NOMO-1 (cell line): Measurements from ENCODE around the gene TRIP13.
"Not testable (repeated sequence)": the region's sequence is repeated elsewhere in the genome, so short reads cannot be mapped to it uniquely, and the experiment has no call there.

Experiments used
- DNase-seq, 2 experiments: peaks; one replicate each; lab custom pipeline; 2025; ENCODE audit not compliant: unreplicated experiment in 2 of 2; lab: John Stamatoyannopoulos, UW

TRIP13 gene

GRCh38 chr5:916441-917293, 24.0 kb downstream of the TRIP13 start:
- no peak for DNase-seq

GRCh38 chr5:918717-919116, 26.0 kb downstream of the TRIP13 start:
- DNase-seq, result not testable (repeated sequence)

GRCh38 chr5:919356-920000, 26.8 kb downstream of the TRIP13 start:
- DNase-seq, result no peak

DNA sequence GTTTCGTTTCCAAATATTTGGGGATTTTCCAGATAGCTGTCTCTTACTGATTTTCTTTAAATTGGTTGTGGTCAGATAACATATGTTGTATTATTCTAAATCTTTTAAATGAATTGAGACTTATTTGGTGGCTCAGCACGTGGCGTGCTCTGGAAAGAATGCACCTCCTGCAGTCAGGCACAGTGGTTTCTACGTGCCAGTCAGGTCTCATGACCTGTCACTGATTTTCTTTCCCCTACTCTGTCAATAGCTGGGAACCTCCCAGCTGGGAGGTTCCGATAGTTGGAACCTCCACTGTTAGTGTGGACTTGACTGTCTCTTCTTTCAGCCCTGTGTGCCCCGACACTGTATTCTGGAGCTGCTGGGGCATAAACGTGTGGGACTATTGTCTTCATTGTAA, 27.6 kb downstream of the TRIP13 start:
- DNase-seq, result no peak

DNA sequence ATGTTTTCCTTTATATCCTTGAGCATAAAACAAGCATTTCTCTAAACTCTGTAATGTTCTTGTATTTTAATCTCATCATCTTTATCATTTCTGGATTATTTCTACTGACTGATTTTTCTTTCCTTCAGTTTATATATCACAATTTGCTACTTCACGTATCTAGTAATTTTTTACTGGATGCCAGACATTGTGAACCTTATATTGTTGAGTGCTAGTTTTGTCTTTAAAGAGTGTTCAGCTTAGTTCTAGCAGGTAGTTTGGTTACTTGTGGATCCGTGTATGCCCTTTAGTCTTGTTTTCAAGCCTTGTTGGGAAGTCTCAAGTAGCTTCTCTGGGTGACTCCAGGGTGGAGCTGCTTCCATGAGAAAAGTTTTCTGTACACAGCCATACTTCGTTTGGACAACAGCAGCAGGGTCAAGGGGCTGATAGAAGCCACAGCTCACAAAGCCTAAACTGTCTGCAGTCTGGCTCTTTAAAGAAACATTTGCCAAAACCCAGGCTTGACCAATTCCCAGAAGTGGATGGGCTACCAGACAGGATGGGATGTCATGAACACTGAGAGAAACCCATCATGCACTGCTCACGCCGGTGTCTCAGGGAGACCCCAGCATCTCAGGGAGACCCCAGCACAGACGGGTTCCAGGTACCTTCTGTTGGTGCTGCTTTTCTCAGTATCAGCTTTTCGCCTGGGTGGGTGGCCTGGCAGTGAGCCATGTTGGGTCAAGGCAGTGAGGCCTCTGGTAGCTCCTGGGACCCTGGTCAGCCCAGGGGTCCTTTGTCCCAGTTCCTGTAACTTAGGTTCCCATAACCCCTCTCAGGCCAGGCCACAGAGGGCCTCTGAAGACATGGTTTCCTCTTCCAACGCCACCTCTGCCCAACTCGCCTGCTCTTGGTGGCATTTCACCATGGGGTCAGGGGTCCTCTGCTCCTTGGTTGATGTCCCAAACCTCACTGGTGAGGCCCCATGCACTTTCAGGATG, 29.1 kb downstream of the TRIP13 start:
- no peak for DNase-seq

GRCh38 chr5:922436-923280, 30.0 kb downstream of the TRIP13 start:
- no peak for DNase-seq

GRCh38 chr5:923281-923873, 30.7 kb downstream of the TRIP13 start:
- peak; percentile 81 to 86 for DNase-seq

DNA sequence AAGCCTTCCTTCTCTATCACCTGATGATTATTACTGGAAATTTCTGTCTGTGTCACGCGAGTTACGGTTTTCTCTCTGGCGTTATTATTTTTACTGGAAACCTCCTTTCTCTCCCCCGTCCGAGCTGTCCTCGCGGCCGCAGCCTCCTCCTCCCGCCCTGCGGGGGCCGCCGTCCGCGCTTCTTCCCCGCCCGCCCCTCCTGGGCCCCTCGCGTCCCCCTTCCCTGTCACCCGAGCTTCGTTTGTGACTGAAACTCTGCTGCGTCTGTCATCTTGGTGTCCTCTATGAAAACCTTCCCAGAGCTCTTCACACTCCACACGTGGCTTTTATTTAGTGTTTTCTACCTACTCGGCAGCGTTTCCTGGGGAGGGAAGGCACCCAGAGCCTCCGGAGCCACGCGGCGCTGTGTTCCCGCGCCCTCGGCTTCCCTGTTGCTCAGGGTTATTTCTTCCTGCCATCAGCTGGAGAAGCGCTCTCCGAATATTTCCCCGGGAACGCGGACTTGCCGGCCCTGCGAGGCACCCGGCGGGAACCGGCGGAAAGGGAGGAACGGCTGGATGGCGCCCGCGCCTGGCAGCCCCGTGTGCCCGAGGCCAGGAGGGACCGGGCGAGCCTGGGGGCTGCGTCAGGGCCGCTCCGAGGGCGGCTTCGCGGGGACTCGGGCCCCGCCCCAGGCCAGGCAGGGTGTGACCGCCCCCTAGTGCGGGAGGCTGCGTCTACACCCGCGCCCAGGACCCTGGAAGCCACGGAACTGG, 33.9 kb downstream of the TRIP13 start:
- no peak for DNase-seq

DNA sequence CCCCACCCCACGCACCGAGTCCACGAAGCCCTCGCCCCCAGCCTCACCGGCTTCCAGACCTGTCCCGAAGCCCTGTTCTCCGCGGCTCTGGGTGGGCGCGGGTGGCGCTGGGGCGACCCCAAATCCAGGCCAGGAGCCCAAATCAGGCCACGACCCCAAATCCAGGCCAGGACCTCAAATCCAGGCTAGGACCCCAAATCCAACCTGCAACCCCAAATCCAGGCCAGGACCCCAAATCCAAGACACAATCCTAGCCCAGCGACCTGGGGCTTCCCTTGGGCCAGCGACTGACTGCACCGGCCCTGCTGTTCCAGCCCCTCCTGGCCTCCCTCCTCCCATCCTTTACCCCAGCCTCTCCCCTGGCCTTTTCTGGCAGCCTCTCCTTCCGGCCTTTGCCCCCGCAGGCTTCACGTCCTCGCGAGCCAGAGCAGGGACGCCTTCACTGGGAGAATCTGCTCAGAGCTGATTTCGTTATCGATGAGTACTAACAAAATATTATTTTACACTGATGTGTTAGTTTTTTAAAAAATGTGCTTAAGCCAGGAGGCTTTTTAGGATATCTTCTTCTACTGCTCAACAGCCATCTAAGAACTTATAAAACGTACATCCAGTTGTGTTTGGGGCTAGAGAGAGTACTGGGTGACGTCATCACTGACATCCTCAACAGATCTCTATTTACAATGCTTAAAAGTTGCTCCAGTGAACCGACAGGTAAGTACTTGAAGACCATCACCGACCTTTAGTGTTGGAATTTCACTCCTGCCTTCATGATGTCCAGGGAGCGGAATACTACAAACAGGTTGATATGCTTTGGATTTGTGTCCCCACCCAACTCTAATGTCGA, 34.7 kb downstream of the TRIP13 start:
- DNase-seq, result no peak

GRCh38 chr5:929182-929581, 36.5 kb downstream of the TRIP13 start:
- not testable (repeated sequence) for DNase-seq

DNA sequence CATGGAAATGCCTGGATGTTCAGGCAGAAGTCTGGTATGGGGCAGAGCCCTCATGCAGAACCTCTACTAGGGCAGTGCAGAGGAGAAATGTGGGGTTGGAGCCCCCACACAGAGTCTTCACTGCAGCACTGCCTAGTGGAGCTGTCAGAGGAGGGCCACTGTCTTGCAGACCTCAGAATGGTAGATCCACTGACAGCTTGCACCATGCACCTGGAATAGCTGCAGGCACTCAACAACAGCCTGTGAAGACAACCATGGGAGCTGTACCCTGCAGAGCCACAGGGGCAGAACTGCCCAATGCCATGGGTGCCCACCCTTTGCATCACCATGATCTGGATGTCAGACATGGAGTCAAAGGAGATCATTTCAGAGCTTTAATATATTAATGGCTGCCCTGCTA, 36.9 kb downstream of the TRIP13 start:
- DNase-seq, result no peak

- DNase-seq, result no peak
Observed at GRCh38 chr5:930866-931265, 38.2 kb downstream of the TRIP13 start.

DNA sequence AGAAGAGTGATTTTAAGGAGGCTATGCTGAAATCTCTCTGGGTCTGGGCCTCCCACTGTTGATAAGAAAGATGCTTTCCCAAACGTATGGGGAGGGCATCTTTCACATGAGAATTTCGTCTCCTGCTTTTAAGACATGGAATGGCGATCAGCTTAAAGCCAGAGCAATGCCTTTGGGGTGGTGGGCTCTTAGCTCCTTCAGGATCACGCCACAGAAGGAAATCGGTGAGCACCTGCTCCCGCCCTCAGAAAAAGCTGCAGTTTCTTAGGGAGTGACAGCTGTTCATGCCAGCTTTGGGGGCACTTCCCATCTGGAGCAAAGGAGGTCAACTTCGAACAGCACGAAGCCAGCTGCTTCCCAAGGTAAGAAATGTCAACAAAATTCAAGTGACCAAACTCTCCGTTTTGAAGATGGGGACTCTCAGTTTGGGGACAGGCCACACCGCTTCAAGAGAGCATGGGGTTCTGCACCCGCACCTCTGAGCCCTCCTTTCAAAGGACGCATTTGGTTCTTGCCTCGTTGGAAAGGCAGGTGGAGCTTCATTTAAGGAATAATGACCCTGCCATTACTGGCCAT, 39.0 kb downstream of the TRIP13 start:
- no peak for DNase-seq

GRCh38 chr5:932151-932627, 39.5 kb downstream of the TRIP13 start:
- no peak for DNase-seq

- DNase-seq, result no peak
Observed at GRCh38 chr5:932628-933250, 40.1 kb downstream of the TRIP13 start.

DNA sequence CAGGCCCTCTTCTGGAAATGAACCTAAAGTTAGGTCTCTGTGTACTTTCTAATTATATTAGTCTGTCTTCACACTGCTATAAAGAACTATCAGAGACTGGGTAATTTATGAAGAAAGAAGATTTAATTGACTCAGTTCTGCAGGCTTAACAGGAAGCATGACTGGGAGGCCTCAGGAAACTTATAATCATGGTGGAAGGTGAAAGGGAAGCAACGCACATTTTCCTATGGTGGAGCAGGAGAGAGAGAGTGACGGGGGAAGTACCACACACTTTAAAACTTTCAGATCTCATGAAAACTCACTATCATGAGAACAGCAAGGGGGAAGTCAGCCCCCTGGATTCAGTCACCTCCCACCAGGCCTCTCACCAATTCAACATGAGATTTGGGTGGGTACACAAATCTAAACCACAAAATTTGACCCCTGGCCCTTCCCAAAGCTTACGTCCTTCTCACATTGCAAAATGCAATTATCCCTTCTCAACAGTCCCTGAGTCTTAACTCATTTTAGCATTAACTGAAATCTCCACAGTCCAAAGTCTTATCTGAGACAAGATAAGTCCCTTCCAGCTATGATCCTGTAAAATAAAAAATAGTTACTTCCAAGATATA, 40.7 kb downstream of the TRIP13 start:
- DNase-seq, result no peak

DNA sequence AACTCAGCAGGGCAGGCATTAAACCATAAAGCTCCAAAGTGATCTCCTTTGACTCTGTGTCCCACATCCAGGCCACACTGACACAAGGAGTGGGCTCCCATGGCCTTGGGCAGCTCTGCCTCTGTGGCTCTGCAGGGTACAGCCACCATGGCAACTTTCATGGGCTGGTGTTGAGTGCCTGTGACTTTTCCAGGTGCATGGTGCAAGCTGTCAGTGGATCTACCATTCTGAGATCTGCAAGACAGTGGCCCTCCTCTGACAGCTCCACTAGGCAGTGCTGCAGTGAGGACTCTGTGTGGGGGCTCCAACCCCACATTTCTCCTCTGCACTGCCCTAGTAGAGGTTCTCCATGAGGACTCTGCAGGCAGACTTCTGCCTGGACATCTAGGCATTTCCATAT, 41.3 kb downstream of the TRIP13 start:
- DNase-seq, result not testable (repeated sequence)
